Measurements from ENCODE around the gene PELI1. TPM values are rescaled to one million over a fixed set of nuclear protein-coding genes. Genes with fewer than 3 reads are reported as not detected.

PELI1 gene
- total RNA-seq, 1 donor from 2014 or later: 9.0 TPM

DNA sequence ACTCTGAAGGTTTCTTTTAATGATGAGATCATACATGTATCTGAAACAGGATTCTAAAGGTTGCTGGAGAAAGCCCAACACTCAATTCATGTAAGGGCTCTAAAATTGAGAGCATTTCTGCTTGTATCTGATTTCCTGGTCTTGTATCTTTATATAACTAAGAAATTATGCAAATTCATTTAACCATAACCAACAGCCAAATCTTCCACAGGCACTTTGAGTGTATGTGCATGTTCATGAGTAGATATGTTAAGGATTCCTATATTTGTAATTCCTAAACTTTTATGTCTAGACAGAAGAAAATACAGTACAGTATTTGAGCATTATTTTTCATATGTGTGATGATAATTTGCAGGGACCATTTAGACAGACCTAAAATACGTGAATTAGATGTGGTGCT, 20.4 kb upstream of the PELI1 start:
- no peak for DNase-seq (ENCODE audit: low spot score)
- intact Hi-C loops (cut with DNase I): no loop called here

DNA sequence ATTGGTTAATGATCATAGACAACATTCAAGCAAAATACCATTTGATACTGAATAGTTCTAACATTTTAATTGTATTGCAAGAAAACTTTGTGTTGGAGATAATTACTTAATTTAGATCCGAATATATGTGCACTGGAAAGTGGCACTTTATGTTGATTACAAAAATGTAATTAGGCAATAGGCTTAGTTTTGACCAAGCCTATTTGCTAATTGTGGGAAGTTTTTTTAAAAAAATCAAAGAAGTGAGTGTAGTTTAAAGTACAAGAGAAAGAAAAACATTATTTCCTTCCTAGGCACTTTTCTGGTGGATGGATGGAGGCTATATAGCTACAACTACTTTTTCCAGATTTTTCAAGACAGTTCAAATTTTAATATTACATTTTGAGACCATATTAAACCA, 18.3 kb upstream of the PELI1 start:
- no peak for DNase-seq (ENCODE audit: low spot score)
- intact Hi-C loops (cut with DNase I): no loop called here

DNA sequence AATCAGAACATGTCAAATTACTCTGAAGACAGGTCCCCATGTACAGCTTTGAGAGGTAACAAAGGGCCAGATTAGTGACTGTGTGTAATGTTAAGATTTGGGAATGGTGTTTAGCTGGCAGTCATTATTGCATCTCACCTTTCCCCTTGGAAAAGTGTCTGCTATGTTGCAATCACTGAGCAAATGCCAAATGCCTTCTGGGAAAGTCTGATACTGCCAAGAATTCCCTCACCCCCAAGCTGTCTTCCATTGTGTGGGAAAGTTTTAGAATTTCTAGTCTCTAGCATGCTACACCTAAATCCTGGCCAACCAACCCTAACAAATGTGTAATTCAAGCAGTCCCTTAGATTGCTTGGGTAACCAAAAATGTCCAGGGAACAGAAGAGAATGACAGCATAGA, 13.6 kb upstream of the PELI1 start:
- intact Hi-C loops (cut with DNase I): no loop called here
- DNase-seq (ENCODE audit: low spot score): no peak

DNA sequence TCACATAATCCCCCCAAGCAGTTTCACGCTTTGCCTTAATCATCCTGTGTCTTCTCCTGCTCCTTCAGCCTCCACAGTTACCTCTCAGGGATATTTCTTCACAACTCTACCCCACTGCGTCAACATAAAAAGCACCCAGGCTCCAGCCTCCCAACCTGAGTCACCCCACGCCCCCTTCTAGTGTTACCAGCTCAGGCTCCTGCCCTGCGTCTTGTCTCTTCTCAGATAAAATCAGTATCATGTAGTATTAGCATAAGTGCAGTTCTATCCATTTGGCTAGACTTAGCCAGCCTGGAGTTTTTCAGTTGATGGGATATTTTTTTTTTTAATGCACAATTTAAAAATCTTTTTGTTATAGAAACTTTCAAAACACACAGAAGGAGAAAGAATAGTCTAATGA, 9.6 kb upstream of the PELI1 start:
- intact Hi-C loops (cut with DNase I): no loop called here
- no peak for DNase-seq (ENCODE audit: low spot score)

DNA sequence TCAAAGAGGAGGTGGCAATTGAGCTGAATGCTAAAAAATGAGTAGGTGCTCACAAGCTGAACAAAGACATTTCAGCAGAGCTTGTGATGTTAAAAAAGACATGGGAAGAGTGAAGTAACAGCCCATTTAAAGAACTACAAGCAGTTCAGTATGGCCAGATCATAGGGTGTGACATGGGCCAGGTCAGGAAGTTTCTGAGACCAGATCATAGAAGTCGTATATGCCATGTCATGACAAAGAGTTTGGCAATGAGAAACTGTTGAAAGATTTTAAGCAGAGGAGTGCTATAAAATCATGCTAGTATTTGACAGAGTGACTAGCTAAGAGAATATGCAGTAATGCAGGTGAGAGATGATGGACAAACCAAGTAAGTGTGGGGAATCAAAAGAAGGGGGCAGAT, 7.3 kb upstream of the PELI1 start:
- intact Hi-C loops (cut with DNase I): no loop called here
- DNase-seq (ENCODE audit: low spot score): no peak

DNA sequence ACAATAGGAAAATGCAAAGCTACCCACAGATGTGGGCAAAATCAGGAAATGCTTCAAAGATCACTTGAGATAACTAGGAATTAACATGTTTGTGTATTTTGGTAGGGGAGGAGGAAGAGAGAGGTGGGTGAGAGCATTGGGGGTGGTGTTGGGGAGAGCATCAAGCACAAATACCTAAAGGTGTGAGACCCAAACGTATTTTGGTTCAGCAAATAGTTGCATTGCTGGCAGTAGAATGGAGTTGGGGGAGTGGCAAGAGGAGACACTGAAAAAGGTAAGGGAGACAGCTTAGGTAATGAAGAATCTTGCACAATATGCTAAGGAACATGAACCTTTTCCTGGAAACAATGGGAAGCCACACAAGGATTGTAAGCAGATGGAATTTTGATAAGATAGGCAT, 1.5 kb upstream of the PELI1 start:
- DNase-seq (ENCODE audit: low spot score): no peak
- intact Hi-C loops (cut with DNase I): no loop called here

DNA sequence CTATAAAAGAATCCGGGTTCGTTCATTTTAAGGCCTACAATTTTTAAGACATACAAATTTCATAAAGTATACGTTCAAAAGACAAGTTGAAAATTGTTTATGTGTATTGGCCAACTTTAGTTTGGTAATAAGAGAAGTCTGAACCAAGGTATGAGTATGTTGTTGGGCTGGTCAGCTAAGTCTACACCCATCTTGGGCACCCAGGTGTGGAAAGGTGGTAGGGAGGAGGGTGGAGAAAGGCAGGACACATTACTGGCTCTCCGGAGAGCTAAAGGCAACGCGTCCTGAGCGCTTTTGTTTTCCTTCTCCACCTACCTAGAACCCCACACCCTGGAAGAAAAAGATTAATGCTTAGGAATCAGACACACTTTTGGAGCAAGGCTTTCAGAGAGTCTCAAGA, 899 bp upstream of the PELI1 start:
- intact Hi-C loops (cut with DNase I): no loop called here

DNA sequence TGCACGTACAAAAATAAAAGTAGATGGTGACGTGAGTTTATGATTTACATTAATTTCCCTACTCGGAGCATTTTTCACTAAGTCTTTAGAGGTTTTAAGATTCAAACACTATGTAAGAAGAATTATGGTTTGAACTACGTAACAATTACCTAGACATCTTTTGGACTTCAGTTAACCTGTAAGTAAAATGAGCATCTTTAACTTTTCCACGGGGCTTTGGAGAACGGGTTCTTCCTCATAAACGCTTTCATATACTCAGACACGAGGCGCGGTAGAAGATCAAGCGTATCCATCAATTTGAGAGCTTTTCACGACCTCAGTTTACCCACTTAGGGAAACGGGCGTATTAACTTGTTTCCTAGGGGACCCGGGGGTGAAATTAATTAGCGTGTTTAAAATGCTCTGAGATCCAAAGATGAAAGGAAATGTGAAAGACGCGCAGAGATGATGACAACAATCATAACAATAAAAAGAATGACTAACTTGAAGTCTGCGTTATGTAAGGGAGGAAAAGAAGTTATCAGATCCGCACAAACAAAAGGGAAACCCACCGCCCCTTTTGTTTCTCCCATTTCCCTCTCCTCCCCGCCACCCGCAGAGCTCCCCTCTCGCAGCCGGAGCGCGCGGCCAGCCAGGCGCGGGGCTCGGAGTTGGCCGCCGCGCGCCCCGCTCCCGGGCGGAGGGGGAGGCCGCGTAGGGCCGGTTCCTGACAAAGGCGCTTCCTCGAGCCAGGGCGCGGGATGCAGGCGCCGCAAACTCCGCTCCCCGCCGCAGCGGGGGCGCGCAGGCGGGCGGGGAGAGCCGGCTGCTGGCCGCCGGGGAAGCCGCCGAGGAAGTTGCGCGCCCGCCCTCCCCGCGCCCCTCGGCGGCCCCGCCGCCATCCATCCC, 807 bp downstream of the PELI1 start:
- no peak for DNase-seq (ENCODE audit: low spot score)
- intact Hi-C loops (cut with DNase I): loop anchor here (5.0 kb wide), 4 partner anchors 69 to 184 kb away; no protein-coding TSS in a partner anchor

More for the DNA sequence above, 899 bp upstream of the PELI1 start:
- DNase-seq (ENCODE audit: low spot score): no peak

DNA sequence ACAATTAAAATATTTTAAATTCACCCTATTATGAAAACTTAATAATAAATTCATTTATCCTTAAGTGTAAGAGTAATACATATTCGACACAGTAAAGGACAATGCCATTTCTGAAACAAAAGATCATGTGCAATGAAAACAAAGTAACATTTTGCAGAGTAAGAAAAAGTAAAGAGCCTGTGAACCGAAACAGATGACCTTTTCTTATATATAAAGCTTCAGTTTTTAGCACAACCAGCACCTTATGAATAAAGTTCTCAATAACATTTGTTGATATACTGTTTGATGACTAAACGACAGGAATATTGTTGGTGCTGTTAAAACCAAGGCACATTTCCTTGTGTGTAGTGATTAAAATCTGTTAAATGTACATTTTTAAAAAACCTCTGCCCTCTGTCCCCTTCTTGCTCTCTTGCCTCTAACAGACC, 1.5 kb downstream of the PELI1 start:
- no peak for DNase-seq (ENCODE audit: low spot score)
- intact Hi-C loops (cut with DNase I): loop anchor here (5.0 kb wide), 4 partner anchors 70 to 185 kb away; no protein-coding TSS in a partner anchor

DNA sequence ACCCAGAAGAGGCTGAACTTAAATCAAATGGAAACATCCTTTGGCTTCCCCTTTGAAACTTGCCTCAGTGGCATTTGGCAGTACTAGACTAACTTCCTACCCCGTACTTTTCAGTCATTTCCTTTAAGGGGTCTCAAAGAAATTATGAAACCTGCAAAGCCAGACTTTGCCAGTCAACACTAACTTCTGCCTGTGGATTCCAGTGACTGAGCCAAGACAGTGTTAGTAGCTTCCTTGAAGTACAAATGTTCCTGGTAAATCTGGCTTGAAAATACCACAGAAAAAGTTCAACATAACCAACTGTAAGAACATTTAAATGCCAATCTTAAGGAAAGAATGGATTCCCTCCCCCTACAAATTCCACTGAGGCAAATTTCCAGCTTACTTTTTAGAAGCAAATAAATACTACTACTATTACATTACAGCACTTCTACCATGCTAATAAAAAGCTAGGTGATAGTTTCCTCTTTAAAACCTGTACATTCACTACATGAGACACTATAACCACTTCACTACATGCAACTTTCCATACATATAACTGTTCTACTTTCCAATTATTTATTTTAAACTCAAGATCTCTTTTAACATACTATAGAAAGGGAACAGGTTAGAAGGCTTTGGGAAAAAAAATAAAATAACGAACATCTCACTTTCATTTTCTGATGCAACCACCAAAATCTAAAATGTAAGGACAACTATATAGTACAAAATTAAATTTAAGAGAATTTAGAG, 2.4 kb downstream of the PELI1 start:
- no peak for DNase-seq (ENCODE audit: low spot score)
- intact Hi-C loops (cut with DNase I): loop anchor here (1.0 to 5.0 kb wide), 5 partner anchors 70 to 185 kb away; no protein-coding TSS in a partner anchor

DNA sequence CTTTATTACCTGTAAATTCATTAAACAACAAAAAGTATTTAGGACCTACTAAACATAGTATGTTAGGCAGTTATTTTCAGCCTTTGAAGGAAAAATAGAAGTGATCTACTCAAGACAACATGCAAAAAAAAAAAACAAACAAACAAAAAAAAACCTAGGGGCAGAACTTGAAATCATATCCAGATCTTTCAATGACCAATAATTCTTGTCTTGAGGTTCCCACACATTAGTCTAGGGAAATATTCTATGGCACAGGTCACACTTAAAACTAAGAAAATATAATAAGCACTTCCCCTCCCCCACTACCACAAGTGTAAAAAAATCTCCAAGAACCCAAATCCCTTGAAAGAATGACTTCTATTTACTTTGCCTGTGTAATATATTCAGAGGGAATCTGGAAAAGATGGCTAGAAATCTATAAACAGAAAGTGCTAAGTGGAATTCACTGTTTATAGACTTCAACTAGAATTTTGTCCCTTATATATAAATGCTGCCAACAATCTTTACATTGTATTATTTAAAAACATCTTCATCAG, 3.5 kb downstream of the PELI1 start:
- intact Hi-C loops (cut with DNase I): loop anchor here (1.0 to 5.0 kb wide), 5 partner anchors 72 to 187 kb away; no protein-coding TSS in a partner anchor
- no peak for DNase-seq (ENCODE audit: low spot score)

DNA sequence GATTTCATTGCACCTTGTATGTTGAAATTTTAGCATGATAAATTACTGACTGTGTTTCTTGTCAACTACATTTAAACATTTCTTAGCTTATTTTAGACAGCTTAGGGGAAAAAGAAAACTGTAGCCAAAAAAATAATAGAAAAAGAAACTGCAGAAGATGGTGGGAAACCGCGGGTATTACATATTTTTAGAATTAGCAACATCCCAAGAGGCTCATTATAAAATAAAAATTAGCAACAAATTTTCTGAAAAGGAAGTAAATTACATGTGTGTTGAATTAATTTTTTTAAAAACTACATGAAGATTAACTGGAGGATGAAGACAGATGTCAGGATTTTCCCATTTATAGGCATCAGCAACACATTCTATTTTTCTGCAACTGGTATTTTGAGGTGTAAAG, 4.3 kb downstream of the PELI1 start:
- intact Hi-C loops (cut with DNase I): loop anchor here (5.0 kb wide), 4 partner anchors 72 to 187 kb away; no protein-coding TSS in a partner anchor
- no peak for DNase-seq (ENCODE audit: low spot score)

DNA sequence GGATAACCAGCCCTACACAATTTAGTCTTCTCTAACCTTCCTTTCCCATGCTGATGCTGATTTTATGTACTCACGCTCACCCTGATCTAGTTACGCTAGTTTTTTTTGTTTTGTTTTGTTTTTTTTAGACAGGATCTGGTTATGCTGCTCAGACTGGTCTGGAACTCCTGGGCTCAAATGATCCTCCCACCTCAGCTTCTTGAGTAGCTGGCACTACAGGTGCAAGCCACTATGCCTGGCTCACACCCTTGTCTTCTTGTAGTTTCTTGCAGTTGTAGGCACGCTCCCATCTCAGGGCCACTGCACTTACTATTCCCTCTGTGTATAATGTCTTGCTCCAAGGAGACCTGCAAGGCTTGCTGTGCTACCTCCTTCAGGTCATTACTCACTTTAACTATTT, 6.2 kb downstream of the PELI1 start:
- no peak for DNase-seq (ENCODE audit: low spot score)
- intact Hi-C loops (cut with DNase I): no loop called here

DNA sequence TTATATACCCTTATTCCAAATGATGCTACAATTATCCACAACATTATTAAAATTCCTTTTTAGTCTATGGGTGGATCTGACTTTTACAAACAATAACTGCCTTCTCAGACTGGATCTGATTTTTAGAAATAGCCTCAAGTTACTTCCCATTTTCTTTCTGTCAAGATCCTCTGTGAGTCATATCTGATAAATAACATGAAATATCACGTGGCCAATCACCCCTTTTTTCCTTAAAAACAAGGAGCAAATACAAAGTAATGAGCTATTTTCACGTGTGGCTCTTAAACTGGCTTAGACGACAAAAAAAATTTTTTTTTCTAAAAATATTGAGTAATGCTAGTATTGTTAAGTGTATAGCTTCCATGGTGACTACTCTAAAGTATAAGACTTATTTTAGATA, 6.7 kb downstream of the PELI1 start:
- intact Hi-C loops (cut with DNase I): no loop called here
- no peak for DNase-seq (ENCODE audit: low spot score)

DNA sequence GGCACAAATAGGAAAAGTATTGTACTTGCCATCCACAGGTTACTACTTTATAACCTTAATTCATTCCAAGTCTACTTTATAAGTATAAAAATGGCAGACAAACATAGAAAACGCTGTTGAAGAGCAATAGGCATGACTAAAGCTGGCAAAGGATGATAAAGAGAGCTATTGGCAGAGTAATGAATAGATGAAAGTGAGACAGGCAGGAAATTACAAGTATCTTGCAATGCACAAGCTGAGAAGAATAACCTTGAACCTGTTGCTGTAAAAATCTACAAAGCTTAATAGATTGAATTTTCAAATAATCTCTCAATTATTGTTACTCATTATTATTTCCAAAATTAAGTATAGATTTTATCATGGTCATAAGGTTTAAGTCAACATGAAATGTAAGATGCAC, 8.8 kb downstream of the PELI1 start:
- intact Hi-C loops (cut with DNase I): no loop called here
- no peak for DNase-seq (ENCODE audit: low spot score)

DNA sequence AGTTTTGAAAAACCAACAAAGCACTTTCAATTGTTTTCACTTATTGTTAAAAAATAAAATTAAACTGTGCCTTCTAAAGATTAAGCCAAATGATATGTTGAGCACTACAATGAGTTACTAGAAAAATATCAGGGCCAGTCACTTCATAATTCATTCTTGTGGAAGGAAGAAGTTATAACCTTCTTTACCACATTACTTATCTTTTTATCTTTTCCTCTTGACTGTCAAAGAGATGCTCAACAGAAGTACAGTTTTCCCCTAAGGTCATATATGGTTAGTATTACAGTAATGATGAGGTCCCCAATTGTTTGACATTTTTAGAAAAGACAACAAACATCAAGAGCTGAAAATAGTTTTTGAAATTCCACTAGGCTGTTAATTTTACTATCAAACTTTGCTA, 9.4 kb downstream of the PELI1 start:
- intact Hi-C loops (cut with DNase I): no loop called here

DNA sequence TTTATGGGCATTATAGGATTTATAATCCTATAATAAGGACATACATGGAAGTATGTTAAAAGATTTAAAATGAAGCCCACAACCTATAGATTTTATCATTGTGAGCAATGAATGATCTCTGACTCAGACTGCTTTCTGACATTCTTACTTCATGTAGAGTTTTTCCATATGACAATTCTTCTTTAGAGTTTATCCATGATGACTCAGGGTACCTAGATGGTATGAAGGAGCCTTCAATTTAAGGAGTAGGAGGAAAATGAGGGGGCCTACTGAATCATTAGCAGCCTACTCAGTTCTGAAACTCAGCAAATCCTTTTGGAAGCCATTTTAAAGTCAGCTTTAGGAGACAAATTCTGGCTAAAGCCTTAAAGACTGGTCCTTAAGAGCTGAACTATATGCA, 10.4 kb downstream of the PELI1 start:
- no peak for DNase-seq (ENCODE audit: low spot score)
- intact Hi-C loops (cut with DNase I): no loop called here

More for the DNA sequence above, 9.4 kb downstream of the PELI1 start:
- DNase-seq (ENCODE audit: low spot score): no peak

DNA sequence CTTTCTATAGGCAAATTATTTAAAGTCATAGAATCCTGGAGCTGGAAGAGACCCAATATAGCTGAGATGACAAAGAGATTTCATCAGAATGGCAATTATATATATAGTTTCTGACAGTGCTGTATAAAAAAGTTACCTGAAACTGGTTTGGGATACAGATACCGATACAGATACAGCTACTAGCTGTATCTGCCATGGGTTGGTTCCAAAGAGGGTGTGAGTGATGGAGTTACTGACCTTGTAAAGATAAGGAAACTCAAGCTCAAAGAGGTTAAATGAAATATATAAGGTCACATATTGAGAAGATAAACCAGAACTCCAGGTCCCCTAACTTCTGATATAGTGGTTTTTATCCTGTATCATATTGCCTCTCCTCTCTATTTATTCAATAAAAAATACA, 10.9 kb downstream of the PELI1 start:
- no peak for DNase-seq (ENCODE audit: low spot score)
- intact Hi-C loops (cut with DNase I): no loop called here

DNA sequence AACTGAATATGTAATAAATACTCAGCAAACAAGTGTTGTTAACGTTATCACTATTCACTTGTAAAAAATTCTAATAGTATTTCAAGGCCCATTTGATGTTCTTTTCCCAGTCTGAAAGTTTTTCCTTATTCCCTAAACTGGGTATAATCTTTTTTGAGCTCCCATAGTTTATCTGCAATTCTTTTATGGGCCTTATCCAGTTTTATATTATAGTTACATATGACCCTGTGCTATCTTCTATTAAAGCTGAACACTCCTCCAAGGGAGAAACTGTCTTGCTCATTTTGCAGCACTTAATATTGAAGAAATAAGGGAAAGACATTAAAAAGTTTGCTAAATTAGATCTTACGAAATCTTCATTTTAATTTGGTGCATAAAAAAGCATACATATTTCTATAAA, 13.9 kb downstream of the PELI1 start:
- intact Hi-C loops (cut with DNase I): no loop called here
- DNase-seq (ENCODE audit: low spot score): no peak

DNA sequence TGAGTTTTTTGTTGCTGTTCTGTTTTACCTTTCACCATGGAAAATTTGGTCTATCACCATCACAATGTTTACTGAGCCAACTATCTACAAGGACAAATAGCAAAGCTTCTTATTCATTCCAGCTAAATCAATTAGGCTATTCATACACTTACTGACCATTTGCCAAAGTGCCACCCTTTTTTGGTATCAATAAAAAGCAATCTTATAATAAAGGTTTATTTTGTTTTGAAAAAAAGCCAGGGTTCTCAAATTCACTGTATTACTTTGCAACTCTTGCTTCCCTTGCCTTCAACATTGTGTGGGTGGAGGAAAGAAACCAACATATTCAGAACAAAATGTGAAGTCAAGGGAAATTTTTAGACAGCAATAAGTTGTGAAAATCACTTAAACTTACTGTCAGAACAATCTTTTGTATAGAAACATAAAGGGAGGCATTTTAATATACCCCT, 15.3 kb downstream of the PELI1 start:
- DNase-seq (ENCODE audit: low spot score): no peak
- intact Hi-C loops (cut with DNase I): no loop called here
